HepG2 (cell line): ENCODE measurements around the gene AZU1. TPM values are rescaled to one million over a fixed set of nuclear protein-coding genes. Genes with fewer than 3 reads are reported as not detected.

Experiments used
- ATAC-seq: fragments of 200-7000 bp; cut with Tn5 transposase; 3 replicates; pipeline ENCODE4 v1.9.1; 2020; ENCODE audit warnings: mild to moderate bottlenecking, moderate library complexity
- BruUV-seq: library from RNA; stranded (reverse); fragments of 400-500 nt; replicated peaks from 2 replicates; lab custom pipeline; 2021; lab: Mats Ljungman, UMichigan
- CTCF ChIA-PET: fragments of 300-600 bp; formaldehyde crosslinking; extraction: SDS; loops from one replicate; lab custom pipeline; 2021; ENCODE audit warnings: low total read pairs, inconsistent platforms, low intra/inter-chr PET ratio; lab: Yijun Ruan, JAX
- POLR2A ChIA-PET: fragments of 350-600 bp; sonication (Branson Sonifier 250); formaldehyde crosslinking; loops from one replicate; lab custom pipeline; 2020; ENCODE audit warnings: antibody characterized with exemption, inconsistent platforms; lab: Yijun Ruan, JAX
- DNase-seq: peaks from one replicate; pipeline ENCODE4 v3.0.0-alpha.2; 2015; ENCODE audit warnings: low spot score
- FAIRE-seq: peaks from 3 replicates; lab custom pipeline; 2011; peaks lifted over from hg19 to GRCh38; lab: Jason Lieb, UNC
- H2AFZ ChIP-seq: one replicate; pipeline ENCODE4 v1.6.1; 2011; ENCODE audit warnings: low read length, inconsistent platforms
- H3K27ac ChIP-seq: fragments of 300-600 bp; 3 replicates; pipeline ENCODE4 v1.8.0; 2011; ENCODE audit warnings: mixed run types, mild to moderate bottlenecking, mixed read lengths, low read length, inconsistent platforms; ENCODE audit not compliant: insufficient read depth; ENCODE audit errors: extremely low read length
- H3K27me3 ChIP-seq, 2 experiments: fragments of 200-600 bp in 1 of 2; 2 replicates in 1 of 2; 3 replicates in 1 of 2; pipeline versions ENCODE4 v1.6.0 to v1.8.0; 2011; ENCODE audit warnings: low read length in 2 of 2, mild to moderate bottlenecking in 2 of 2, moderate library complexity in 2 of 2, inconsistent platforms in 1 of 2; ENCODE audit not compliant: insufficient read depth in 2 of 2, control insufficient read depth in 1 of 2
- H3K36me3 ChIP-seq, 2 experiments: fragments of 200-600 bp in 1 of 2; replicated peaks in 1 of 2; 2 replicates in 1 of 2; 3 replicates in 1 of 2; pipeline versions ENCODE4 v1.5.1 to v1.8.0; 2011; ENCODE audit warnings: low read length in 2 of 2, inconsistent platforms in 1 of 2; ENCODE audit not compliant: insufficient read depth in 2 of 2, control insufficient read depth in 1 of 2
- H3K4me1 ChIP-seq: 2 replicates; pipeline ENCODE4 v1.5.1; 2012; ENCODE audit warnings: low read length, inconsistent platforms; ENCODE audit not compliant: insufficient read depth
- H3K4me2 ChIP-seq: 2 replicates; pipeline ENCODE4 v1.6.0; 2011; ENCODE audit warnings: low read depth, low read length, inconsistent platforms
- H3K4me3 ChIP-seq, 3 experiments: fragments of 200-600 bp in 1 of 3; sonication (generic), shearing (Covaris generic) in 1 of 3; replicated peaks in 1 of 3; 2 replicates each; pipeline ENCODE4 v1.5.1; 2011 to 2016; ENCODE audit warnings: low read length in 3 of 3, inconsistent platforms in 2 of 3, low read depth in 2 of 3, mild to moderate bottlenecking in 2 of 3, control low read depth in 1 of 3, mixed read lengths in 1 of 3; ENCODE audit not compliant: insufficient read depth in 1 of 3
- H3K79me2 ChIP-seq: one replicate; pipeline ENCODE4 v1.6.1; 2011; ENCODE audit warnings: low read length, inconsistent platforms; ENCODE audit not compliant: insufficient read depth
- H3K9ac ChIP-seq: 2 replicates; pipeline ENCODE4 v1.6.0; 2011; ENCODE audit warnings: mild to moderate bottlenecking, low read depth, low read length, inconsistent platforms; ENCODE audit not compliant: insufficient read depth
- H3K9me3 ChIP-seq: 2 replicates; pipeline ENCODE4 v1.5.1; 2012; ENCODE audit warnings: mild to moderate bottlenecking, low read length
- H4K20me1 ChIP-seq: 2 replicates; pipeline ENCODE4 v1.6.0; 2011; ENCODE audit warnings: inconsistent platforms, mild to moderate bottlenecking, low read length, moderate library complexity; ENCODE audit not compliant: insufficient read depth
- DPF2 ChIP-seq: sonication (generic); formaldehyde crosslinking; IDR thresholded peaks from 2 replicates; pipeline ENCODE4 v1.4.0; 2020; ENCODE audit warnings: mild to moderate bottlenecking, low read depth, missing genetic modification reagents, borderline replicate concordance
- ETV5 ChIP-seq: IDR thresholded peaks from 2 replicates; pipeline ENCODE4 v1.6.1; 2018; ENCODE audit warnings: missing biosample characterization, missing genetic modification reagents, inconsistent platforms, borderline replicate concordance
- GABPA ChIP-seq, 2 experiments: IDR thresholded peaks; 2 replicates each; pipeline ENCODE4 v1.6.1; 2011 to 2016; ENCODE audit warnings: low read depth in 2 of 2, low read length in 1 of 2, missing biosample characterization in 1 of 2, missing genetic modification characterization in 1 of 2
- TEF ChIP-seq: sonication (generic); formaldehyde crosslinking; IDR thresholded peaks from 2 replicates; pipeline ENCODE4 v1.5.0; 2020; ENCODE audit warnings: missing genetic modification reagents
- YY1 ChIP-seq: IDR thresholded peaks from 2 replicates; pipeline ENCODE4 v1.6.1; 2011; ENCODE audit warnings: low read length, low read depth, moderate library complexity, mild to moderate bottlenecking; ENCODE audit not compliant: insufficient read depth, insufficient replicate concordance
- ZBTB7B ChIP-seq: sonication (generic); formaldehyde crosslinking; IDR thresholded peaks from 2 replicates; pipeline ENCODE4 v1.4.0; 2020; ENCODE audit warnings: missing genetic modification reagents
- ZNF121 ChIP-seq: sonication (generic); formaldehyde crosslinking; IDR thresholded peaks from 2 replicates; pipeline ENCODE4 v1.5.0; 2020; ENCODE audit warnings: mild to moderate bottlenecking, missing genetic modification reagents
- ZNF274 ChIP-seq: sonication (generic); formaldehyde crosslinking; IDR thresholded peaks from 2 replicates; pipeline ENCODE4 v1.5.1; 2020; ENCODE audit warnings: mild to moderate bottlenecking, missing genetic modification reagents
- ZNF687 ChIP-seq: sonication (generic); formaldehyde crosslinking; IDR thresholded peaks from 2 replicates; pipeline ENCODE4 v1.5.1; 2020; ENCODE audit warnings: mild to moderate bottlenecking, missing genetic modification reagents, moderate library complexity
- ZNF770 ChIP-seq: sonication (generic); formaldehyde crosslinking; IDR thresholded peaks from 2 replicates; pipeline ENCODE4 v1.5.0; 2020; ENCODE audit warnings: mild to moderate bottlenecking, missing genetic modification reagents
- WGBS: methylation state at CpG from one replicate; pipeline ENCODE4 v1.1.6; 2017; ENCODE audit warnings: low lambda C conversion rate; 5-methylcytosine and 5-hydroxymethylcytosine counted together
- in situ Hi-C: cut with HindIII; loops from 2 replicates; pipeline ENCODE4 v1.10.0; 2017; ENCODE audit warnings: low pct_unique_long_range_greater_than_20kb; ENCODE audit not compliant: extremely low pct_ligation_motif_present
- intact Hi-C: fragments of 100-400 bp; cut with micrococcal nuclease; formaldehyde crosslinking; loops from one replicate; pipeline ENCODE4 v1.10.0; 2022; ENCODE audit not compliant: unreplicated experiment
- polyA plus RNA-seq, 8 experiments: library from polyadenylated mRNA; depleted of rRNA in 3 of 8; stranded (reverse) in 7 of 8; unstranded in 1 of 8; fragments of >200 nt; fragmentation: Illumina TruSeq in 4 of 8; extraction: Trizol in 4 of 8; gene quantifications; 2 replicates each; pipeline versions ENCODE4 v1.2.1 to v1.2.3, GENCODE V29; 2011 to 2016; ENCODE audit warnings: low read depth in 4 of 8, missing spikeins in 1 of 8, mixed read lengths in 1 of 8; ENCODE audit not compliant: insufficient read depth in 1 of 8
- total RNA-seq, 5 experiments: library from RNA; depleted of rRNA; stranded (reverse); fragments of >200 nt; fragmentation: Illumina TruSeq; extraction: Trizol; gene quantifications; 2 replicates each; pipeline ENCODE4 v1.2.3, GENCODE V29; 2016; ENCODE audit warnings: low read depth in 1 of 5

AZU1 gene
- total and polyA plus RNA-seq, 2 of the 13 experiments (the other 11 are each of a cell fraction or from before 2014, with no cell fraction given), result not detected

GRCh38 chr19:792306-792885, 35.2 kb upstream of the AZU1 start:
- no TSS peak for BruUV-seq
- Histone ChIP-seq H3K27me3 (no peaks in the 10 kb centered on the region), H3K4me3 (peak overlapping the region in 1 of 3 experiments; percentile 38; a peak in 1 of 6 replicates), H4K20me1 (no peaks in the 10 kb centered on the region), H2AFZ (no peak overlapping the region), H3K9ac (peak overlapping the region; percentile 10; the same call in 1 of the 2 replicates), H3K27ac (no peak overlapping the region), H3K36me3 (no peaks in the 10 kb centered on the region), H3K4me1 (peaks cover 77% of the 10 kb centered on the region), H3K4me2 (peak overlapping the region; percentile 43), H3K79me2 (no peaks in the 10 kb centered on the region), H3K9me3 (no peaks in the 10 kb centered on the region)
- DNase-seq, result no peak
- WGBS, result 36% methylated on average over 9 of the region's 16 CpGs
- ChIA-PET CTCF (no interaction called here), POLR2A (interaction anchor here (1.1 kb wide), 1 partner anchor 9 kb away, joined by 4 read pairs; no protein-coding TSS in a partner anchor)
- intact Hi-C loops, result no loop called here
- TF ChIP-seq ZNF274 (CRISPR knock-in tag) (no peak), ZBTB7B (CRISPR knock-in tag) (0 out of 2 replicates have a peak, but pooled peaks have one; percentile 24), ETV5 (CRISPR knock-in tag) (peak; percentile 21; the same call in 1 of the 2 replicates), TEF (CRISPR knock-in tag) (no peak), ZNF121 (CRISPR knock-in tag) (0 out of 2 replicates have a peak, but pooled peaks have one; percentile 31), ZNF687 (CRISPR knock-in tag) (peak; percentile 36), DPF2 (CRISPR knock-in tag) (no peak), ZNF770 (CRISPR knock-in tag) (peak; percentile 15; the same call in 1 of the 2 replicates), GABPA (IDR thresholded peaks at IDR 0.05; ENCODE audit: low read depth, low read length) (no peak), GABPA (CRISPR knock-in tag; IDR thresholded peaks at IDR 0.05; ENCODE audit: low read depth) (peak; percentile 32; the same call in 1 of the 2 replicates), YY1 (no peak)
- no peak for FAIRE-seq
- no peak for ATAC-seq
- in situ Hi-C loops, result no loop called here
